ENCODE measurements around the gene RNF217. TPM values are rescaled to one million over a fixed set of nuclear protein-coding genes. Genes with fewer than 3 reads are reported as not detected.

RNF217 gene
- total and polyA plus RNA-seq, 2 of the 8 experiments (the other 6 are each of a cell fraction or from before 2014, with no cell fraction given) = 2.0 to 8.9 TPM

DNA sequence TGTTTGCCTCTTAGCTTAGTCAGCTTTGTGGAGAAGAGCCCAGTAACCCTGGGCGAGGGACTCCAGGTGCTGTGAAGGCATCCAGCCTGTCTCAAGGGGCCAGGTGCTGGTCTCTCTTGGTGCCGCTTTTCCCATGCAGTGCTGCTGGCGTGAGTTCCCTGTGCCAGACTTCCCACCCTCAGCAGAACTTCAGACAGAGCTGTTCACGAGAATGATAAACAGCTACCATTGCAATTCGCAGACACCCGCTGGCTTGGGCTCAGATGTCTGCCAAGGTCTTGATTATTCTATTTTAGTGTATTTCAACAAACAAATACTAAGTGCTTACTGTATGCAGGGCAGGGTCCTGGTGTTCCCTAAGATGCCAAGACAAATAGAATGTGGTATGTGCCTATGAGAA lies 57.7 kb downstream of the RNF217 start:
- 70% methylated on average over 6 of the region's 6 CpGs; no CpG with 5 or more reads in 1 of the 2 experiments for WGBS, 2 experiments (ENCODE audit: extremely low coverage in 1 of 2, insufficient coverage in 1 of 2, insufficient read length in 1 of 2, insufficient replicate concordance in 2 of 2, low coverage in 1 of 2, low lambda C conversion rate in 2 of 2, missing lambda C conversion rate in 1 of 2)
- no peaks in the 10 kb centered on the region for H3K79me1 ChIP-seq (ENCODE audit: low read depth, low read length)
- CTCF ChIA-PET (ENCODE audit: partially characterized antibody) = interaction anchor here (0.6 to 2.6 kb wide), 6 partner anchors 10 to 127 kb away, joined by 3 to 8 read pairs (median 3); no protein-coding TSS in a partner anchor

More for the DNA sequence above, 57.7 kb downstream of the RNF217 start:
- FAIRE-seq (no peak), DNase-seq (ENCODE audit: low read depth in 1 of 2, low spot score in 2 of 2) (no peak)
- no peak overlapping the region for H2BK120ac ChIP-seq (replicated peaks; ENCODE audit: low read depth, low read length)
- H2AK5ac ChIP-seq (ENCODE audit: low read depth, low read length) = no peak overlapping the region; the same call in 1 of the 2 replicates
- no peaks in the 10 kb centered on the region for H3K27me3 ChIP-seq (replicated peaks in 1 of 4; ENCODE audit: control insufficient read depth in 3 of 4, extremely low read depth in 1 of 4, insufficient read depth in 3 of 4, low read length in 3 of 4)
- H3K4me1 ChIP-seq (replicated peaks in 1 of 4; ENCODE audit: control insufficient read depth in 3 of 4, insufficient read depth in 4 of 4, low read length in 3 of 4) = peaks cover 2 to 18% (median 7%) of the 10 kb centered on the region in 4 experiments; a peak in 6 of 7 replicates
- H3K36me3 ChIP-seq (ENCODE audit: control insufficient read depth in 2 of 4, insufficient read depth in 4 of 4, low read length in 3 of 4) = no peaks in the 10 kb centered on the region
- no peak overlapping the region for H4K5ac ChIP-seq (ENCODE audit: insufficient read length, low read depth, low read length)
- no peak overlapping the region for H2AFZ ChIP-seq (ENCODE audit: low read length)
- no peak overlapping the region for H2BK20ac ChIP-seq (ENCODE audit: low read length)
- H3K4me2 ChIP-seq (ENCODE audit: insufficient read depth in 1 of 2, low read depth in 2 of 2, low read length in 2 of 2) = peak overlapping the region; percentile 50
- no peaks in the 10 kb centered on the region for H3K23me2 ChIP-seq (ENCODE audit: low read depth, low read length)
- no peak overlapping the region for H3K23ac ChIP-seq (ENCODE audit: insufficient read length)
- no peak overlapping the region for H4K8ac ChIP-seq (ENCODE audit: extremely low read depth, insufficient read depth, low read length)
- POLR2A ChIA-PET (ENCODE audit: partially characterized antibody) = interaction anchor here (0.7 kb wide), 1 partner anchor 11 kb away, joined by 5 read pairs; no protein-coding TSS in a partner anchor
- no peak overlapping the region for H2BK15ac ChIP-seq (ENCODE audit: low read length)
- H3K79me2 ChIP-seq (ENCODE audit: control insufficient read depth in 1 of 2, insufficient read depth in 2 of 2, low read length in 2 of 2) = no peaks in the 10 kb centered on the region
- TF ChIP-seq RXRA (IDR thresholded peaks at IDR 0.05; ENCODE audit: insufficient read depth, low read depth, low read length) = no peak
- no peak overlapping the region for H3K56ac ChIP-seq (replicated peaks; ENCODE audit: insufficient read length, low read depth, low read length)
- no peak overlapping the region; the same call in 1 of the 2 replicates for H2BK12ac ChIP-seq (ENCODE audit: low read depth, low read length)
- no peaks in the 10 kb centered on the region for H3K9me3 ChIP-seq (ENCODE audit: insufficient read depth in 2 of 2, low read depth in 1 of 2, low read length in 1 of 2)
- H4K91ac ChIP-seq (replicated peaks; ENCODE audit: insufficient read length, low read length) = peak overlapping the region; percentile 86
- H3K4ac ChIP-seq (replicated peaks; ENCODE audit: insufficient read length, low read depth, low read length) = no peak overlapping the region
- H3K9ac ChIP-seq (replicated peaks in 1 of 4; ENCODE audit: extremely low read depth in 1 of 4, low read depth in 3 of 4, low read length in 3 of 4) = no peak overlapping the region; a peak in 1 of 7 replicates
- H4K20me1 ChIP-seq (replicated peaks in 1 of 2; ENCODE audit: control insufficient read depth in 1 of 2, insufficient read depth in 2 of 2, low read length in 2 of 2) = no peaks in the 10 kb centered on the region
- 0 out of 2 replicates have a peak overlapping the region, but pooled peaks have one; percentile 5 for H2BK5ac ChIP-seq (ENCODE audit: low read depth, low read length)
- H3K14ac ChIP-seq (ENCODE audit: insufficient read length) = no peak overlapping the region
- peak overlapping the region in 1 of 4 experiments; percentile 37; a peak in 3 of 8 replicates for H3K4me3 ChIP-seq (ENCODE audit: extremely low read depth in 1 of 4, insufficient read depth in 2 of 4, low read depth in 3 of 4, low read length in 4 of 4)
- H3K18ac ChIP-seq (ENCODE audit: extremely low read depth, low read length) = no peak overlapping the region
- H3K27ac ChIP-seq (ENCODE audit: low read depth, low read length) = peak overlapping the region; percentile 56; the same call in 1 of the 2 replicates

Data from H1 (cell line).